Ramos (cell line): ENCODE results near the gene MAP1B.
"Not testable (repeated sequence)": the region's sequence is repeated elsewhere in the genome, so short reads cannot be mapped to it uniquely, and the experiment has no call there.

Source experiments
- in situ Hi-C: fragments of 300-500 bp; cut with MboI; formaldehyde crosslinking; loops from one replicate; pipeline ENCODE4 v1.14.3; 2022; ENCODE audit warnings: low sequenced_read_pairs; ENCODE audit not compliant: unreplicated experiment

The MAP1B gene

GRCh38 chr5:72156946-72157624 lies 49.8 kb downstream of the MAP1B start:
- in situ Hi-C loops, result no loop called here

GRCh38 chr5:72157625-72157962 lies 50.3 kb downstream of the MAP1B start:
- in situ Hi-C loops, result no loop called here

- in situ Hi-C loops, result no loop called here
Observed at GRCh38 chr5:72159501-72159911, 52.2 kb downstream of the MAP1B start.

DNA sequence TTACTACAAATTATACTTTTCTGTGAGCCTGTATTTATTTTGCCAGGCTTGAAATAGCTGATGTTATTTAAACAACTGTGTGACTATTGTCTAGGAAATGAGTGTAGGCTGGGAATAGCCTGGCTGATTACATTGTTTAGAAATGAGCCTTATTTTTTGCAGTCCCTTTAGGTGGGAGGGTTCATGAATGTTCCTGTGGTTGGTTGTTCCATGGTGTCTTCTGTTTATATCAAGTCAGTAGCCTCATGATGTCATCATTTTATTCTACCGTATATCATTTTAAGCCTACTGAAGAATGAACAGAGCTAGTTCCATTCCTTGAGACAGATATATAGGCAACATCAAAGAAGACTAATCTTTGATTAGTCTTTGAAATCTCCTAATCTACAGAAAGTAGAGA lies 53.1 kb downstream of the MAP1B start:
- in situ Hi-C loops, result no loop called here

- in situ Hi-C loops, result no loop called here
Observed at GRCh38 chr5:72160959-72161358, 53.7 kb downstream of the MAP1B start.

DNA sequence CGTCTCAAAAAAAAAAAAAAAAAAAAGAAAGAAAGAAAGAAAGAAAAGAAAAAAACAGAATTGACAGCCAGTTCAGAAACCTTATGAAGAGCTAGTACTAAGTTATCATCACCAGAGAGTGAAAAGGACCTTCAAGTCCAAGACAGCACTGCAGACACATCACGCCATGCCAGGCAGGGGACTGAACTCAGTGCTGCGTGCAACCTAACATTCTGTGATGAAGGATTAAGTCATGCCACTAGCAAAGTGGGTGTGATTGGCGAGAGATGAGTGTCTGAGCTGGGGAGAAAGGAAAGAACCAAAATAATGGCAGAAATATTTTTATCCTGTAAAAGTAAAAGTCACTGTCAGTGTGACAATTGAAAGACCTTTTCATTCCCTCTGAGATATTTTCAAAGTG lies 54.7 kb downstream of the MAP1B start:
- in situ Hi-C loops, result no loop called here

GRCh38 chr5:72163349-72163983 lies 56.2 kb downstream of the MAP1B start:
- in situ Hi-C loops, result no loop called here

- in situ Hi-C loops, result no loop called here
Observed at GRCh38 chr5:72166070-72166979, 59.0 kb downstream of the MAP1B start.

DNA sequence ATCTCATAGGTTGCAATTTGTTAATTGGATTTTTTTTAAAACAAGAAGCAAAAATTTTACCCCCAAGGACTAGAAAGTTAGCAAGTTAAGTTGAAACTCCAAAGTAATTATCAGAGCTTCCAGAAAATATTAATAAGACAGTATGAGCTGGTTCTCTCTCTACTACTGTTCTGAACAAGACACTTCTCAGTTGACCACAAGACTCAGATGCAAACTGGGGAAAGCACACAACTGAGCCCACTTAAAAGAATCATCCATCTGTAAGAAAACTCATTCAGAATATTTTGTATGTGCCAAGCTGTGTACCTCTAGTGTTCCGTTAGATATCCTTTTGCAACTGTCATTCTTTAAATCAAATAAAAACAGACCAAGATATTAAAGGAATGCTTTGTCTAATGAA lies 60.0 kb downstream of the MAP1B start:
- in situ Hi-C loops, result no loop called here

DNA sequence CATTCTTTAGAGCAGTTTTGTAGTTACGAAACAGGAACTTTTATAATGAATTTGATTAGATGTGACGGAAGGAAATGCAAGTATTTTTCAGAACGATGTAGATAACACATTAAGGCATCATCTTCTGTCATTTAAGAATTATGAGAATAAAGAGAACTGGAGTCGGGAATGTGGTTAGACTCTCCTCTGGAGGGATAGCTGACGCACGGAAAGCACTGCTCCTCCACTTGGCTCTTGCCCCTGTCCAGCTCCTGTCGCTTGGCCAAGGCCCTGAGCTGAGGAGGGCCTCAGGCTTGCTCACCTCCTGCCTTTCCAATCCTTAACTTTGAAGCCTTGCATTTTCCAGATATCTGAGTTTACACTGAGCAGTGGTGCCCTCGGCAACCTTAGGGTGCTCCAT lies 60.5 kb downstream of the MAP1B start:
- in situ Hi-C loops, result no loop called here

GRCh38 chr5:72170101-72170500 lies 62.8 kb downstream of the MAP1B start:
- in situ Hi-C loops, result no loop called here

GRCh38 chr5:72171181-72171580 lies 63.9 kb downstream of the MAP1B start:
- in situ Hi-C loops, result not testable (repeated sequence)

DNA sequence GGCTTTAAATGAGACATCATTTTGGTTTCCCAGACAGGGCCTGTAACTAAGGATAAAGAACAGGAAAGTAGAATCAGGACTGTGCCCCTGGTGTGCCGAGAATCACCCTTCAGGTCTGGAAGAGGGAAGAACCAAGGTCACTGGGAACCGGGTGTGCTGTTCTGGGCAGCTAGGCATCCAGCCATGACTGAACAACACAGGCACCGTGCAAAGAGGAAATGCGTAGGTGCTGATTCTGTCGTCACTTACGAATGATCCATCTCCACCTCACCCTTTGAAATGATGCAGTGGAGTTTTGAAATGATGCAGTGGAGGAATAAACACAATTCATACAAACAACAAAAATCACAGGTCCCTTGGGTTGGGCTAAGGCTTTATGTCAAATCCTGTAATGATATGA lies 64.4 kb downstream of the MAP1B start:
- in situ Hi-C loops, result no loop called here

DNA sequence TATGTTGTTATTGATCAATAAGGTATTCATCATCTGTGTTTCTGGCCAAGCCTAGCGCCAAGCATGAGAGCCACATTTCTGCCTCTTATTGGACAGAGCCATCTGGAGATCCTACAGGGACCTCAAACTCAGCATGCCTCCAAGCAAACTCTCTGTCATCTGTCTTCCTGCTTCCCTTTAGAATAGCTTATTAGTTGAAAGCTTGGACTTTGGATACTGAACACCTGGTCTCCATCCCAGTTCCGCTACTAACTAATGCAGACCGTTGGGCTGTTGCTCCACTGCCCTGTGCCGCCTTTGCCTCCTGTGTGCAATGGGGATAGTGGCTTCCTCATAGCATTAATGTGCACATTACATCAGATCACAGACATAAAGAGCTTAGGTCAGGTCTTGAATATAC lies 65.5 kb downstream of the MAP1B start:
- in situ Hi-C loops, result no loop called here

GRCh38 chr5:72177538-72177937 lies 70.3 kb downstream of the MAP1B start:
- in situ Hi-C loops, result no loop called here

DNA sequence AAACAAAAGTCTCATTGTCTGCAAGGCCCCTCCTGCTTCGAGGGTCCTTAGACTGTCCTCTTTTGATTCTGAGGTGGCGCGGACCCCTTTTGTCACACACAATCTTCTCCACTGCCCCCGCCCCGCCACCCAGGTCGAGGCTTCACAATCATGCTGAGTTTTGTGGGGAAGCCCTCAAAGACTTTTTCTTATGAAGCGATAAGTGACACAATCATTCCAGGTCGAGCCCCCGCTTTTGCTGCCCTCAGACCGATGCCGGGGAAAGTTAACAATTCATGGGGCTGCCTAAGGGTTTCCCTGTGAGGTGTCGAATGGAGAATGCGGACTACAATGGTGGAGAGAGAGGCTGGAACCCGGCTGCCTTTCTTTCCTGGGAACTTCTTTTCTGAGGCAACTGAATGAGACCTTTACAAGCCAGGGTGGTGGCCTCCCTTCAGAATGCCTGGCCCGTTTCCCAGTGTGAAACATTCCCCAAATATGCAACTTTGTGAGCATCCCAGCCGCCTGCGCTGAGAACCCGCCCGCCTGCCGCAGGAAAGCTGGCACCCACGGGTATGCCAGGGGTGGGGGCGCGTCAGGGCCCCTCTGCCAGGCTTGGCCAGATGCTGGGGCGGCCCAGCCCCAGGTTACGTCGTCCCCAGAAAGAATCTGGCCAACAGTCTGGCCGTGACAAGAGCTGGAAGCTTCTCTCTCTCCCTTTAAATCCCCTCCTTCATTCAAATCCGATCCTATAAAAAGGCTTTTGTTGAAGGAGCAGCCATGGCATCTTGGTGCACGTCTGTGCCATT lies 71.9 kb downstream of the MAP1B start:
- in situ Hi-C loops, result no loop called here

DNA sequence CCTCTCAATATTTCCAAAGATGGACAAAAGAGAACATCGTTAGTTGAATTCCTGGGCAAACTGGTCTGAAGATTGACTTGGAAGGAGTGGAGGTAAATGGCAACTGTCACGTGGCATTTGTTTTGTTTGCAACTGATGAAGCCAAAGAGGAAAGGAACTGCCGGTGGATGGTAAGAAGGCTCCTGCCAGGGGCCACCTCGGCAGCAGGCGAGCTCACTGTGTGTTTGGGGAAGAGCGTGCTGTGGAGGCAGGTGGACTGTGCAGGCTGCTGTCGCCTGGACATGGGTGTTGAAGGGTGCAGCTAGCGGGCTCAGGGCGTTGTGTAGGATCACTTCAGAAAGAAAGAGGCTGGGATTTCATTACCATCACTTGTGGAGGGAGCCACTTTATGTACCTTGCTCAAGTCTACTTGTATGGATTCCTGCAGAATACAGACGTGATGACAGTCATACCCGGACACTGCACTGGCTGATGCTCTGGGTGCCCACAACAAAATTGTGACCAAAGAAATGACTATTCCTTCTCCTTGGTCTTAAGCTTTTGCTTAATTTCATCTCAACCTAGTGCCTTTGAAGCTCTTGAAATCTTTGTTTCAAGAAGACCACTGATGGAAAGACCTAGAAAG lies 72.7 kb downstream of the MAP1B start:
- in situ Hi-C loops, result no loop called here

DNA sequence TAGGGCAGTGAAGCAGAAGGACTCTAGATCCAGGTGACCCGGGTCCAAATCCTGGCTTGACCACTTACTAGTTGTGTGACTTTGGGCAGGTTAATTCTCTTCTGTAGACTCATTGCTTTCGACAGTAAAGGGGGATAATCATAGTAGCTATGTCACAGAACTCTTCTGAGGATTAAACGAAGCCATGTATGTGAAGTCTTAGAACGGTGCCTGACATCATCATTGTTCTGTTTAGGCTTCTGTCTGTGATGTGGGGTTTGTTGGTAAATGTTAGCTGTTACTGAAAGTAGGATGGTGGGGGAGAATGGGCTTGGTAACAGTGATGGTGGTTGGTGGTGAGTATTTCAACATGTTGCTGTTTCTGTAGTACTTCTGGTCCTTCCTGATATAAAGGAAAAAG lies 73.7 kb downstream of the MAP1B start:
- in situ Hi-C loops, result no loop called here

DNA sequence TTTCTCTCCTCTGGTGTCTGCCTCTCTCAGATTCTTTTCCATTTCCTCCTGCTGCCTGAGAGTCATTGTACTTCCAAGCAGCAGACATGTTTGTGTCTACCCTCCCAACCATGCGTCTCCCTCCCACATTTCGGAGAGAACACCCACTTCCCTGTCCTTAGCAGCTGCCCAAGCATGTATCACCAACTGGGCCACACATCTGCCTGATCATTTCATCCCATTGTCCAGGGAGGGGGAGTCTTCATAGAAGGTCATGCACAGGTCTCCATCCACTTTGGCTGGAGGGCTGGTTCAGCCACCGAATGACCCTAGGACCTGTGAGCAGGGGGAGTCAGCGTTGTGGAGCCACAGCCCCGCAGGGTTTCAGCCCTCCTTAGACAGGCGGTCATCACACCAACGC lies 75.4 kb downstream of the MAP1B start:
- in situ Hi-C loops, result no loop called here

DNA sequence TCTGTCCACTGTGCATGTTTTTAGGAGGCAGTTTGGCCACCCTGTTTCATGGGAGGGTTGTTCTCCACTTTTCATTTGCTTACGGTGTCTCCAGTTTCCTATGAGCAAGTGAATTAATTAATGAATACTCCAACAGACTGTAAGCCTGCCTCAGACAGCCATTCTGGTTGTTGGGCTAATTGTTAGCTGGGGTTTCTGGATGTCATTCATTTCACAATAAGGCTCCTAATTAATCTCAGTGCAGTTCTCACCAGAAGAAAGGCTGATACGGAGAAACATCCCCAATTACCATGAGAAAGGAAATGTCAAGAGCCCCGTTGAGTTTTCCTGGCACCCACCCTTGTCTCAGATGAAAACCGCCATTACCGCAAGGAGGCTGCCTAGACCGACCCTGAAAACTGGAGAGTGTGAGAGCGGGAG lies 75.8 kb downstream of the MAP1B start:
- in situ Hi-C loops, result no loop called here
